ENCODE data around the gene PPP2R2B. TPM values are rescaled to one million over a fixed set of nuclear protein-coding genes. Genes with fewer than 3 reads are reported as not detected.

Gene PPP2R2B
- total and polyA plus RNA-seq, 2 of the 4 experiments (the other 2 are of a cell fraction), result not detected

- Histone ChIP-seq H2AFZ (replicated peaks; ENCODE audit: low read length, poor library complexity) (no peak overlapping the region), H2BK20ac (ENCODE audit: low read depth, low read length) (no peak overlapping the region), H2BK120ac (ENCODE audit: low read depth, low read length) (no peak overlapping the region), H4K91ac (ENCODE audit: insufficient read depth, low read depth, low read length) (no peak overlapping the region), H3K27me3 (ENCODE audit: control insufficient read depth, insufficient read depth, low read length) (no peaks in the 10 kb centered on the region), H2BK5ac (ENCODE audit: low read depth, low read length, poor library complexity, severe bottlenecking) (no peak overlapping the region), H3K18ac (ENCODE audit: low read depth, low read length) (no peak overlapping the region), H3K4ac (ENCODE audit: low read depth, low read length) (no peak overlapping the region), H3K4me2 (ENCODE audit: low read depth, low read length) (no peak overlapping the region), H4K8ac (ENCODE audit: low read depth in 2 of 2, low read length in 2 of 2) (no peak overlapping the region), H4K5ac (ENCODE audit: low read depth, low read length) (no peak overlapping the region), H3K56ac (ENCODE audit: extremely low read depth, insufficient read depth, low read length) (no peak overlapping the region), H4K20me1 (ENCODE audit: insufficient read depth, low read length) (no peaks in the 10 kb centered on the region), H2AK9ac (replicated peaks; ENCODE audit: low read depth, low read length, poor library complexity) (no peak overlapping the region), H3K36me3 (ENCODE audit: control insufficient read depth, insufficient read depth, low read length) (no peaks in the 10 kb centered on the region), H3K4me3 (ENCODE audit: insufficient read depth, low read depth, low read length) (no peak overlapping the region), H3K9me3 (ENCODE audit: control insufficient read depth, insufficient read depth, low read length) (no peaks in the 10 kb centered on the region; the same call in 1 of the 2 replicates), H3K4me1 (ENCODE audit: control insufficient read depth, insufficient read depth, low read length) (no peaks in the 10 kb centered on the region), H2BK15ac (ENCODE audit: low read depth, low read length) (no peak overlapping the region), H3K27ac (ENCODE audit: insufficient read depth, low read length) (no peak overlapping the region), H3K9me1 (ENCODE audit: insufficient read depth, low read length) (no peaks in the 10 kb centered on the region), H3K14ac (replicated peaks; ENCODE audit: low read depth, low read length) (no peak overlapping the region), H3K23ac (ENCODE audit: low read depth, low read length) (no peak overlapping the region), H3K79me1 (ENCODE audit: low read depth in 1 of 2, low read length in 2 of 2) (no peaks in the 10 kb centered on the region), H3K9ac (ENCODE audit: low read depth, low read length) (no peak overlapping the region), H2AK5ac (ENCODE audit: low read depth, low read length) (no peak overlapping the region)
- TF ChIP-seq MAZ (IDR thresholded peaks at IDR 0.05; ENCODE audit: borderline replicate concordance, low read depth, low read length) (no peak), RCOR1 (IDR thresholded peaks at IDR 0.05; ENCODE audit: insufficient replicate concordance, low read length) (no peak), CHD1 (IDR thresholded peaks at IDR 0.05; ENCODE audit: low read depth, low read length) (no peak), CTCF (conservative IDR thresholded peaks at IDR 0.05; ENCODE audit: low read depth, low read length) (no peak), MAFK (IDR thresholded peaks at IDR 0.05; ENCODE audit: low read depth, low read length) (no peak), FOS (IDR thresholded peaks at IDR 0.05; ENCODE audit: low read depth, low read length) (no peak), RFX5 (IDR thresholded peaks at IDR 0.05; ENCODE audit: low read depth, low read length) (no peak), BHLHE40 (IDR thresholded peaks at IDR 0.05; ENCODE audit: low read depth, low read length) (no peak), NFE2L2 (IDR thresholded peaks at IDR 0.05; ENCODE audit: low read depth, low read length) (no peak), MXI1 (IDR thresholded peaks at IDR 0.05; ENCODE audit: borderline replicate concordance, low read depth, low read length) (no peak), USF2 (IDR thresholded peaks at IDR 0.05; ENCODE audit: low read depth, low read length) (no peak)
- ChIA-PET CTCF (no interaction called here), POLR2A (ENCODE audit: unreplicated experiment) (no interaction called here)
- no peak for ATAC-seq (ENCODE audit: low read depth)
- intact Hi-C loops (cut with micrococcal nuclease) (no loop called here), dilution Hi-C loops (cut with HindIII; ENCODE audit: low sequenced_read_pairs, unreplicated experiment) (no loop called here), in situ Hi-C loops (cut with MboI; ENCODE audit: low sequenced_read_pairs) (no loop called here)
- BruUV-seq (replicated peaks), result no TSS peak
- 64% methylated on average over 2 of the region's 7 CpGs; no CpG with 5 or more reads in 1 of the 2 experiments for WGBS, 2 experiments (ENCODE audit: extremely low coverage in 2 of 2, insufficient read length in 1 of 2)
- no peak for DNase-seq
These were observed 41.9 kb upstream of the PPP2R2B start for GRCh38 chr5:146920351-146920881.
